BJ (cell line): ENCODE results near the gene GALR2. TPM values are rescaled to one million over a fixed set of nuclear protein-coding genes. Genes with fewer than 3 reads are reported as not detected.

Experiments used
- CTCF ChIA-PET: fragments of 350-600 bp; formaldehyde crosslinking; extraction: SDS; loops from one replicate; lab custom pipeline; 2021; ENCODE audit warnings: antibody characterized with exemption, inconsistent platforms; lab: Yijun Ruan, JAX
- POLR2A ChIA-PET: fragments of 300-600 bp; sonication (Branson Sonifier 250); formaldehyde crosslinking; extraction: SDS; loops from one replicate; lab custom pipeline; 2021; ENCODE audit warnings: antibody characterized with exemption; lab: Charles Lee
- DNase-seq: peaks from one replicate; pipeline ENCODE4 v3.0.0-alpha.2; 2011; ENCODE audit warnings: low read depth
- H3K27me3 ChIP-seq: 2 replicates; pipeline ENCODE4 v1.6.0; 2011; ENCODE audit warnings: low read length; ENCODE audit not compliant: control insufficient read depth, insufficient read depth
- H3K36me3 ChIP-seq: 2 replicates; pipeline ENCODE4 v1.5.1; 2011; ENCODE audit warnings: low read length; ENCODE audit not compliant: control insufficient read depth, insufficient read depth
- H3K4me3 ChIP-seq: 2 replicates; pipeline ENCODE4 v1.5.1; 2011; ENCODE audit warnings: low read depth, mild to moderate bottlenecking, control low read depth, low read length
- polyA plus RNA-seq: library from polyadenylated mRNA; depleted of rRNA; stranded (reverse); fragments of >200 nt; gene quantifications from 2 replicates; pipeline ENCODE4 v1.2.3, GENCODE V29; 2011
- TF ChIP-seq, protein P1 (sequence below): IDR thresholded peaks from 2 replicates; pipeline ENCODE4 v1.5.1; 2011; ENCODE audit warnings: low read depth, mild to moderate bottlenecking, control low read depth, inconsistent platforms, low read length, moderate library complexity; ENCODE audit not compliant: insufficient read depth

GALR2 gene
- polyA plus RNA-seq, 1 experiment = not detected

DNA sequence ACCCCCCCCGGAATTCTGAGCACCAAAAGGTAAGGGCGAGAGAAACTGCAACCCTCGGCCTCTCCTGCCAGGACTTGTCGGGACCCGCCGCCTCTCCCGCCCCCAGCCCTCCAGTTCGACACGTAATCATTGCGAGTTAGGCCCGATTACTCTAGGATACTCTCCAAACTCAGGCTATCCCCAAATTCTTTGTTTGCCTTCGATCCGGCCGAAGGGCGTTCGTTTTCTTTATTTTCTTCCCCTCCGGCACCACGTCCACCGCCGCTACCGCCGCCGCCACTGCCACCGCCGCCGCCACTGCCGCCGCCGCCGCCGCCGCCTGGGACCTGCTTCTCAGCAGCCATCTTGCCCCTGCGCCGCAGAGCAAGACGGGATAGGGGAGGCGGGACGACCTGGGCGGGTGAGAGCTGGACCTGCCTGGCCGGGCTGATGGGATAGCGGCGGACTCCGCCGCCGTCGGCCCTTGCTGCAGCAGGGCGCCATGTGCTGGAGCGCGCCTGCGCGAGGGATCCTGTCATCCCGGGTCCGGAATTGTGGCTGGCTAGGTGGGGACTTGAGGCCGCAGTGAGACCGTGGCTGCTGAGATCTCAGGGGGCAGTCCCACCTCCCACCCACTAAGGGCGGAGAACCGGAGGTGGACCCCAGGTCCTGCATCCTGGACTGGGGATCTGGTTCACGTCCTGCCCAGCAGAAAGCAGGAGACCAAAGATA is 2.3 kb upstream of the GALR2 start, which contains the start of gene SRP68:
Gene SRP68 (minus strand): TSS at position 370 of the 711 bp plus-strand sequence. CDS start 26 bp downstream, at position 344.
- TF ChIP-seq, protein P1, sequence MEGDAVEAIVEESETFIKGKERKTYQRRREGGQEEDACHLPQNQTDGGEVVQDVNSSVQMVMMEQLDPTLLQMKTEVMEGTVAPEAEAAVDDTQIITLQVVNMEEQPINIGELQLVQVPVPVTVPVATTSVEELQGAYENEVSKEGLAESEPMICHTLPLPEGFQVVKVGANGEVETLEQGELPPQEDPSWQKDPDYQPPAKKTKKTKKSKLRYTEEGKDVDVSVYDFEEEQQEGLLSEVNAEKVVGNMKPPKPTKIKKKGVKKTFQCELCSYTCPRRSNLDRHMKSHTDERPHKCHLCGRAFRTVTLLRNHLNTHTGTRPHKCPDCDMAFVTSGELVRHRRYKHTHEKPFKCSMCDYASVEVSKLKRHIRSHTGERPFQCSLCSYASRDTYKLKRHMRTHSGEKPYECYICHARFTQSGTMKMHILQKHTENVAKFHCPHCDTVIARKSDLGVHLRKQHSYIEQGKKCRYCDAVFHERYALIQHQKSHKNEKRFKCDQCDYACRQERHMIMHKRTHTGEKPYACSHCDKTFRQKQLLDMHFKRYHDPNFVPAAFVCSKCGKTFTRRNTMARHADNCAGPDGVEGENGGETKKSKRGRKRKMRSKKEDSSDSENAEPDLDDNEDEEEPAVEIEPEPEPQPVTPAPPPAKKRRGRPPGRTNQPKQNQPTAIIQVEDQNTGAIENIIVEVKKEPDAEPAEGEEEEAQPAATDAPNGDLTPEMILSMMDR = no peak
- Histone ChIP-seq H3K36me3 (peaks cover 2% of the 10 kb centered on the region; the same call in 1 of the 2 replicates), H3K4me3 (peak within 1 kb of the TSS; percentile 96), H3K27me3 (peaks cover 34% of the 10 kb centered on the region)
- DNase-seq = peak; percentile 64
- ChIA-PET POLR2A (interaction anchor here (0.5 kb wide), 1 partner anchor 287 kb away, joined by 12 read pairs; no protein-coding TSS in a partner anchor), CTCF (interaction anchor here (0.8 kb wide), 1 partner anchor 23 kb away, joined by 3 read pairs; no protein-coding TSS in a partner anchor)

DNA sequence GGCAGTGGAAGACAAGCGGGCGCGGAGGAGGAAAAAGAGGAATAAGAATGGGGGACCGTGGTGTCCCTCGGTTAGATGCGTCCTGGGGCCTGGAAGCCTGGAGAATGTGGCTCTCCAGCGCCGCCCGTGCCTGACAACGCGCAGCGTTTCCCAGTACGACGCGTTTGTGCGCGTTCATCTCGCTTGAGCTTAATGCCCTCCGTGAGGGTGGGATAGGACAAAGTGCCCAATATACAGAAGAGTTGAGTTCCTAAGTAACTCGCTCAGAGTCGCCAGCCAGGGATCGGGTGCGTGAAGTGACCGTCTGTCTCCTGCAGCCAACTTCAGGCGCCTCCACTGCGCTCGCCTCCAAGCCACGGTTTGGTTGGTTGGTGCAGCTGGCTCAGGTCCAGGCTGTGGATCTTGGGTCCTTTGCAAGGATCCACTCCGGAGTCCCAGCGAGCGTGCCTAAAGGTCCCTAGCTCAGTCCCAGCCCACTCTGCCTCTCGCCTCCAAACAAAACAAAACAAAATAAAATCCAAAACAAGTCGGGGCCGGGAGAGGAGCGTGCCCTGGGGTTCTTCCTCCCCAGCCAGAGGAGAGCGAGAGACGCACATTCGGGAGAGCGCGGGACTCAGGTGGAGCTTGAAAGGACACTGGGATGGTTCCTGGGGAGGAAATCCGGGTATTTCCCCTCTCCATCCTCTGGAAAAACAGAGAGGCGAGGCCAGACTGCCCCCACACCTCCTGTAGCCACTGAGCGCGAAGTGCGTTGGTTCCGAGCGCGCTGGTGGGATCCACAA is 974 bp downstream of the GALR2 start:
- POLR2A ChIA-PET = no interaction called here
- TF ChIP-seq, protein P1 = no peak
- CTCF ChIA-PET = interaction anchor here (1.8 kb wide), 1 partner anchor 61 kb away, joined by 3 read pairs; no protein-coding TSS in a partner anchor
- H3K4me3 ChIP-seq = no peak overlapping the region
- DNase-seq = no peak
- peaks cover 62% of the 10 kb centered on the region for H3K27me3 ChIP-seq
- no peaks in the 10 kb centered on the region for H3K36me3 ChIP-seq

DNA sequence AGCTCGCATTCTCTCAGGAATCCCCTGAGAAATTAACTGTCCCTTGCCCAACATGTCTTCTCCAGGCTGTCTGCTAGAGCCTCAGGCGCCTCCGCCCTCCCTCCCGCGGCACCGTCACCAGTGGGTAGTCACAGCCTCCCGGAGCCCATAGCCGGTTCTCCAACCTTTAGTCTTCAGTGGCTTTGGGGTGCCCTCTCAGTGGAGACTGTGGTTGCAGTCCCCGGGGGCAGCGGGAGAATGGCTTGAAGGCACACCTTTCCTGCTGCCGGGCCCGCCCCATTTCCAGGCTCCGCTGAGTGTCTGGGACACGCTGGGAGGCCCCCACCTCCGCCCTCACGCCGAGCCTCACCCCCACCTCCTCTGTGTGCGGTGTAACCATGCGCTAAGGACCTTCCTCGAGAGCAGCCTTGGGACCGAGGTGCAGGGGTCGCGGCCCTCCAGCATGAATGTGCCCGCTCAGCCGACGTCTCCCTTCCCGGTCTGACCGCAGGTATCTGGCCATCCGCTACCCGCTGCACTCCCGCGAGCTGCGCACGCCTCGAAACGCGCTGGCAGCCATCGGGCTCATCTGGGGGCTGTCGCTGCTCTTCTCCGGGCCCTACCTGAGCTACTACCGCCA is 1.7 kb downstream of the GALR2 start:
- H3K36me3 ChIP-seq = no peaks in the 10 kb centered on the region
- no peak overlapping the region for H3K4me3 ChIP-seq
- POLR2A ChIA-PET = no interaction called here
- peaks cover 63% of the 10 kb centered on the region for H3K27me3 ChIP-seq
- DNase-seq = no peak
- CTCF ChIA-PET = interaction anchor here (0.9 kb wide), 1 partner anchor 62 kb away, joined by 3 read pairs; no protein-coding TSS in a partner anchor
- TF ChIP-seq, protein P1 = no peak

DNA sequence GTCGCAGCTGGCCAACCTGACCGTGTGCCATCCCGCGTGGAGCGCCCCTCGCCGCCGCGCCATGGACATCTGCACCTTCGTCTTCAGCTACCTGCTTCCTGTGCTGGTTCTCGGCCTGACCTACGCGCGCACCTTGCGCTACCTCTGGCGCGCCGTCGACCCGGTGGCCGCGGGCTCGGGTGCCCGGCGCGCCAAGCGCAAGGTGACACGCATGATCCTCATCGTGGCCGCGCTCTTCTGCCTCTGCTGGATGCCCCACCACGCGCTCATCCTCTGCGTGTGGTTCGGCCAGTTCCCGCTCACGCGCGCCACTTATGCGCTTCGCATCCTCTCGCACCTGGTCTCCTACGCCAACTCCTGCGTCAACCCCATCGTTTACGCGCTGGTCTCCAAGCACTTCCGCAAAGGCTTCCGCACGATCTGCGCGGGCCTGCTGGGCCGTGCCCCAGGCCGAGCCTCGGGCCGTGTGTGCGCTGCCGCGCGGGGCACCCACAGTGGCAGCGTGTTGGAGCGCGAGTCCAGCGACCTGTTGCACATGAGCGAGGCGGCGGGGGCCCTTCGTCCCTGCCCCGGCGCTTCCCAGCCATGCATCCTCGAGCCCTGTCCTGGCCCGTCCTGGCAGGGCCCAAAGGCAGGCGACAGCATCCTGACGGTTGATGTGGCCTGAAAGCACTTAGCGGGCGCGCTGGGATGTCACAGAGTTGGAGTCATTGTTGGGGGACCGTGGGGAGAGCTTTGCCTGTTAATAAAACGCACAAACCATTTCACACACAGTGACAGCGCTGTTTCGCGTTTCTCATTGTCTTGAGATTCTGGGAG is 2.4 kb downstream of the GALR2 start:
- Histone ChIP-seq H3K4me3 (no peak overlapping the region), H3K36me3 (no peaks in the 10 kb centered on the region), H3K27me3 (peaks cover 63% of the 10 kb centered on the region)
- no peak for DNase-seq
- POLR2A ChIA-PET = no interaction called here
- TF ChIP-seq, protein P1 = no peak
- CTCF ChIA-PET = interaction anchor here (0.9 to 1.2 kb wide), 2 partner anchors 45 to 63 kb away, joined by 3 to 4 read pairs; no protein-coding TSS in a partner anchor
